ENCODE results near the gene ENTPD1.

The ENTPD1 gene

GRCh38 chr10:95833042-95833610 lies 77.2 kb downstream of the ENTPD1 start:
- no peak for DNase-seq

GRCh38 chr10:95834406-95834805 lies 78.4 kb downstream of the ENTPD1 start:
- no peak for DNase-seq

- no peak for DNase-seq
These were observed 79.3 kb downstream of the ENTPD1 start for GRCh38 chr10:95835149-95835860.

- no peak for DNase-seq
These were observed 79.9 kb downstream of the ENTPD1 start for GRCh38 chr10:95835911-95836310.

- DNase-seq = no peak
These were observed 80.8 kb downstream of the ENTPD1 start for GRCh38 chr10:95836610-95837355.

GRCh38 chr10:95837356-95837776 lies 81.4 kb downstream of the ENTPD1 start:
- no peak for DNase-seq

GRCh38 chr10:95837783-95838182 lies 81.8 kb downstream of the ENTPD1 start:
- no peak for DNase-seq

GRCh38 chr10:95840121-95840520 lies 84.2 kb downstream of the ENTPD1 start:
- no peak for DNase-seq

- DNase-seq = no peak
These were observed 84.7 kb downstream of the ENTPD1 start for GRCh38 chr10:95840681-95841080.

- DNase-seq = no peak
These were observed 85.9 kb downstream of the ENTPD1 start for GRCh38 chr10:95841661-95842498.

GRCh38 chr10:95845411-95845810 lies 89.4 kb downstream of the ENTPD1 start:
- DNase-seq = no peak

GRCh38 chr10:95847007-95847406 lies 91.0 kb downstream of the ENTPD1 start:
- no peak for DNase-seq

- no peak for DNase-seq
These were observed 92.9 kb downstream of the ENTPD1 start for GRCh38 chr10:95848841-95849240.

GRCh38 chr10:95850791-95851190 lies 94.8 kb downstream of the ENTPD1 start:
- no peak for DNase-seq

GRCh38 chr10:95860166-95860940 lies 104.4 kb downstream of the ENTPD1 start:
- no peak for DNase-seq

- DNase-seq = no peak
These were observed 105.4 kb downstream of the ENTPD1 start for GRCh38 chr10:95861386-95861785.

- DNase-seq = no peak
These were observed 109.2 kb downstream of the ENTPD1 start for GRCh38 chr10:95864906-95865813.

- no peak for DNase-seq
These were observed 110.0 kb downstream of the ENTPD1 start for GRCh38 chr10:95865814-95866466.

- DNase-seq = no peak
These were observed 110.5 kb downstream of the ENTPD1 start for GRCh38 chr10:95866467-95866842.

- DNase-seq = no peak
These were observed 111.9 kb downstream of the ENTPD1 start for GRCh38 chr10:95867866-95868265.

Data from NCI-H510A (cell line).